Bronchial epithelial cell (primary cell): ENCODE measurements around the gene DIP2A. TPM values are rescaled to one million over a fixed set of nuclear protein-coding genes. Genes with fewer than 3 reads are reported as not detected.

Source experiments
- DNase-seq: peaks from one replicate; pipeline ENCODE4 v3.0.0-alpha.2; 2010; ENCODE audit warnings: low read depth
- FAIRE-seq: peaks from 2 replicates; lab custom pipeline; 2011; peaks lifted over from hg19 to GRCh38; lab: Jason Lieb, UNC
- H3K27me3 ChIP-seq: 2 replicates; pipeline ENCODE4 v1.5.1; 2011; ENCODE audit warnings: low read length; ENCODE audit not compliant: control insufficient read depth, insufficient read depth
- H3K36me3 ChIP-seq: 2 replicates; pipeline ENCODE4 v1.5.1; 2011; ENCODE audit warnings: low read length; ENCODE audit not compliant: control insufficient read depth, insufficient read depth
- H3K4me3 ChIP-seq: 2 replicates; pipeline ENCODE4 v1.5.1; 2011; ENCODE audit warnings: mild to moderate bottlenecking, low read depth, low read length, control low read depth
- total RNA-seq: library from RNA; depleted of rRNA; stranded (reverse); fragments of >200 nt; gene quantifications from 2 replicates; pipeline ENCODE4 v1.2.1, GENCODE V29; 2014
- TF ChIP-seq, protein P1 (sequence below): IDR thresholded peaks from 2 replicates; pipeline ENCODE4 v1.5.1; 2011; ENCODE audit warnings: mild to moderate bottlenecking, moderate library complexity, low read length, control low read depth, inconsistent platforms; ENCODE audit not compliant: insufficient read depth, severe bottlenecking

Gene DIP2A
- total RNA-seq, 1 donor from 2014 or later, result 28.2 TPM

- DNase-seq (no peak), FAIRE-seq (no peak)
- H3K27me3 ChIP-seq, result peaks cover 1% of the 10 kb centered on the region
- H3K4me3 ChIP-seq, result no peak overlapping the region
- TF ChIP-seq, protein P1, sequence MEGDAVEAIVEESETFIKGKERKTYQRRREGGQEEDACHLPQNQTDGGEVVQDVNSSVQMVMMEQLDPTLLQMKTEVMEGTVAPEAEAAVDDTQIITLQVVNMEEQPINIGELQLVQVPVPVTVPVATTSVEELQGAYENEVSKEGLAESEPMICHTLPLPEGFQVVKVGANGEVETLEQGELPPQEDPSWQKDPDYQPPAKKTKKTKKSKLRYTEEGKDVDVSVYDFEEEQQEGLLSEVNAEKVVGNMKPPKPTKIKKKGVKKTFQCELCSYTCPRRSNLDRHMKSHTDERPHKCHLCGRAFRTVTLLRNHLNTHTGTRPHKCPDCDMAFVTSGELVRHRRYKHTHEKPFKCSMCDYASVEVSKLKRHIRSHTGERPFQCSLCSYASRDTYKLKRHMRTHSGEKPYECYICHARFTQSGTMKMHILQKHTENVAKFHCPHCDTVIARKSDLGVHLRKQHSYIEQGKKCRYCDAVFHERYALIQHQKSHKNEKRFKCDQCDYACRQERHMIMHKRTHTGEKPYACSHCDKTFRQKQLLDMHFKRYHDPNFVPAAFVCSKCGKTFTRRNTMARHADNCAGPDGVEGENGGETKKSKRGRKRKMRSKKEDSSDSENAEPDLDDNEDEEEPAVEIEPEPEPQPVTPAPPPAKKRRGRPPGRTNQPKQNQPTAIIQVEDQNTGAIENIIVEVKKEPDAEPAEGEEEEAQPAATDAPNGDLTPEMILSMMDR, result no peak
- H3K36me3 ChIP-seq, result no peaks in the 10 kb centered on the region
These were observed 158.0 kb downstream of the DIP2A start for GRCh38 chr21:46616656-46617055.

DNA sequence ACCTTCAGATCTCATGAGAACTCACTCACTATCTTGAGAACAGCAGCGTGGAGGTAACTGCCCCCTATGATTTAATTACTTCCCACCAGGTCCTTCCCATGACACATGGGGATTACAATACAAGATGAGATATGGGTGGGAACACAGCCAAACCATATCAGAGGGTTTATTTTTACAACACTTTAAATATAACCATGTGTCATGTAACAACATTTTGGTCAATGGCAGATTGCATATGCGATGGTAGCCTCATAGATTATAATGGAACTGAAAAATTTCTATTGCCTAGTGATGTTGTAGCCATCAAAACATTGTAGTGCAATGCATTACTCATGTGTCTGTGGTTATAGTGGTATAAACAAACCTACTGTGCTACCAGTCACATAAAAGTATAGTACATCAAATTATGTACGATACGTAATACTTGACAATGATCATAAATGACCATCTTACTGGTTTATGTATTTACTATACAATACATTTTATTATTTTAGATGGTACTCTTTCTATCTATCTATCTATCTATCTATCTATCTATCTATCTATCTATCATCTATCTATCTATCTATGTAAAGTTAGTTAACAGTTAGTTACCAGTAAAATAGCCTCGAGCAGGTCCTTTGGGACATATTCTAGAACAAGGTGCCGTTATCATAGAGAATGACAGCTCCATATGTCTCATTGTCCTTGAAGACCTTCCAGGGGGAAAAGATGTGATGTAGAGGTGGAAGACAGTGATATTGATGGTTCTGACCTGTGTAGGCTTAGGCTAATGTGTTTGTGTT, 158.8 kb downstream of the DIP2A start:
- DNase-seq (no peak), FAIRE-seq (no peak)
- Histone ChIP-seq H3K27me3 (peaks cover 1% of the 10 kb centered on the region), H3K36me3 (no peaks in the 10 kb centered on the region), H3K4me3 (no peak overlapping the region)
- TF ChIP-seq, protein P1, result no peak

DNA sequence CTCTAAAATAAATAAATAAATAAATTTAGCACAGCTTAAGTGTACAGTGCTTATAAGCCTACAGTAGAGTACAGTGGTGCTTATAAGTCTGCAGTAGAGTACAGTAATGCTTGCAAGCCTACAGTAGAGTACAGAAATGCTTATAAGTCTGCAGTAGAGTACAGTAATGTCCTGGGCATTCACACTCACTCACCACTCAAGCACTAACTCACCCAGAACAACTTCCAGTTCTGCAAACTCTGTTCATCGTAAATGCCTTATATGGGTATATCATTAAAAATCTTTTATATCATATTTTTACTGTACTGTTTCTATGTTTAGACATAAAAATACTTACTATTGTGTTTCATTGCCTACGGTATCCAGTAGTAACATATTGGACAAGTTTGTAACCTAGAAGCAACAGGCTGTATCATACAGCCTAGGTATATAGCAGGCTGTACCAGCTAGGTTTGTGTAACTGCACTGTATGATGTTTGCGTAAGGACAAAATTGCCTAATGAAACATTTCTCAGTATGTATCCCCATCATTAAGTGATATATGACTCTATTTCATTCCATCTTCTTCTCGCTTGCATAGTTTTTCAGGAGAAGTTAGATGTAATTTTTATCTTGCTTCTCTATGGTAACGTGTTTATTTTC, 160.2 kb downstream of the DIP2A start:
- H3K4me3 ChIP-seq, result no peak overlapping the region
- no peak for DNase-seq
- H3K27me3 ChIP-seq, result peaks cover 1% of the 10 kb centered on the region
- TF ChIP-seq, protein P1, result no peak
- FAIRE-seq, result no peak
- H3K36me3 ChIP-seq, result no peaks in the 10 kb centered on the region

Other genes starting within 250 kb of the DIP2A start
- 29.6 and 43.7 TPM in 2 replicates for gene LSS, start 230.1 kb upstream of the DIP2A start, total RNA-seq
- gene MCM3AP, start 173.3 kb upstream of the DIP2A start, total RNA-seq, result 70.8 and 80.5 TPM in 2 replicates
- gene YBEY, start 172.5 kb upstream of the DIP2A start, total RNA-seq, result 15.4 and 17.4 TPM in 2 replicates
- 0.53 and 0.77 TPM in 2 replicates for gene C21orf58, start 135.0 kb upstream of the DIP2A start, total RNA-seq
- gene PCNT, start 134.7 kb upstream of the DIP2A start, total RNA-seq, result 11.1 and 11.3 TPM in 2 replicates
- not detected in 2 replicates for gene S100B, start 146.2 kb downstream of the DIP2A start, total RNA-seq
- 112 and 154 TPM in 2 replicates for gene PRMT2, start 176.8 kb downstream of the DIP2A start, total RNA-seq